Measurements from ENCODE around the gene LRRC32.
"Not testable (repeated sequence)": the region's sequence is repeated elsewhere in the genome, so short reads cannot be mapped to it uniquely, and the experiment has no call there.

LRRC32 gene

DNA sequence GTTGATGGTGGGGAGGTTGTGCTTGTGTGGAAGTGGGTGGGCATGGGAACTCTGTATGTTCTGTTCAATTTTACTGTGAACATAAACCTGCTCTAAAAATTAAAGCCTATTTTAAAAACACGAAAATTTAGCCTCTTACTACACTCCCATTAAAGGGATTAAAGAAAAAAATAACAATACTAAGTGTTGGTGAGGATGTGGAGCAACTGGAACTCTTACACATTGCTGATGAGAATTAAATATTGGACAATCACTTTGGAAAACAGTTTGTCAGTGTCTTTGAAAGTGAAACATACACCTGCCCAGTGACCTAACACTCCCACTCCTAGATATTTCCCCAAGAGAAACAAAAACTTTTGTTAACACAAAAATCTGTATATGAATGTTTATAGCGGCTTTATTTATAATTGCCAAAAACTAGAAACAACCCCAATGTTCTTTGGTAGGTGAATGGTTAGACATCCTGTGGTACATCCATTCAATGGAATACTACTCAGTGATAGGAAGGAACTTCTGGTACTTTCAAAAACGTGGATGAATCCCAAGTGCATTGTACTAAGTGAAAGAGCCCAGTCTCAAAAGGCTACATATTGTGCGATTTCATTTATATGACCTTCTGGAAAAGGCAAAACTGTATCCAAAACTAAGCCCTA lies 23.5 kb downstream of the LRRC32 start:
- Histone ChIP-seq H2AFZ (ENCODE audit: low read length, unreplicated experiment) (no peak overlapping the region), H3K27me3 (ENCODE audit: insufficient read depth, low read length) (peaks cover 33% of the 10 kb centered on the region), H3K36me3 (ENCODE audit: insufficient read depth, low read length) (no peaks in the 10 kb centered on the region), H3K79me2 (ENCODE audit: control insufficient read depth, insufficient read depth, low read length, unreplicated experiment) (no peaks in the 10 kb centered on the region), H3K4me3 (ENCODE audit: low read depth, low read length) (no peak overlapping the region), H3K4me1 (ENCODE audit: control insufficient read depth, insufficient read depth, low read length, unreplicated experiment) (no peaks in the 10 kb centered on the region), H3K27ac (ENCODE audit: low read depth, low read length) (no peak overlapping the region)

DNA sequence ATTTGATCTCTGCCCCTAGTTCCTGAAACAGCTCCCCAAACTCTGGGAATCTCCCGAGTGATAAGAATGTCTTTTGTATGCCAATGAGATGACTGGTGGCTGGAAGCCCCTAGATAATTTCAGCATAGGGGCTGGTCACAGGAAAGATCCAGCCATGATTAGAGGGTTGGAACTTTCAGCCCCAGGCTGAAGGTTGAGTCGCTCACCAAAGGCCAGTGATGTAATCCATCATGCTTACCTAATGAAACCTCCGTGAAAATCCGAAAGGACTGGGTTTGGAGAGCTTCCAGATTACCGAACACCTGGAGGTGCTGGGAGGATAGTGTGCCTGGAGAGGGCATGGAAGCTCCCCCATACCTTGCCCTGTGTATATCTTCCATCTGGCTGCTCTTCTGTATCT lies 26.0 kb downstream of the LRRC32 start:
- H3K4me3 ChIP-seq (ENCODE audit: low read depth, low read length) = no peak overlapping the region
- no peak overlapping the region for H3K27ac ChIP-seq (ENCODE audit: low read depth, low read length)
- H3K79me2 ChIP-seq (ENCODE audit: control insufficient read depth, insufficient read depth, low read length, unreplicated experiment) = no peaks in the 10 kb centered on the region
- no peak overlapping the region for H2AFZ ChIP-seq (ENCODE audit: low read length, unreplicated experiment)
- no peaks in the 10 kb centered on the region for H3K36me3 ChIP-seq (ENCODE audit: insufficient read depth, low read length)
- H3K4me1 ChIP-seq (ENCODE audit: control insufficient read depth, insufficient read depth, low read length, unreplicated experiment) = no peaks in the 10 kb centered on the region
- H3K27me3 ChIP-seq (ENCODE audit: insufficient read depth, low read length) = peaks cover 32% of the 10 kb centered on the region

DNA sequence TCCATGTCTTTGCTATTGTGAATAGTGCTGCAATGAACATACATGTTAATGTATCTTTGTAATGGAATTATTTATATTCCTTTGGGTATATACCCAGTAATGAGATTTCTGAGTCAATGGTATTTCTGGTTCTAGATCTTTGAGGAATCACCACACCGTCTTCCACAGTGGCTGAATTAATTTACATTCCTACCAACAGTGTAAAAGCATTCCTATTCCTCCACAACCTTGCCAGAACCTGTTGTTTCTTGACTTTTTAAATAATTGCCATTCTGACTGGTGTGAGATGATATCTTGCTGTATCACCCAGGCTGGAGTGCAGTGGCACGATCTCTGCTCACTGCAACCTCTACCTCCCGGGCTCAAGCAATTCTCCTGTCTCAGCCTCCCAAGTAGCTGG lies 26.8 kb downstream of the LRRC32 start:
- H3K79me2 ChIP-seq (ENCODE audit: control insufficient read depth, insufficient read depth, low read length, unreplicated experiment); H3K4me1 ChIP-seq (ENCODE audit: control insufficient read depth, insufficient read depth, low read length, unreplicated experiment); H2AFZ ChIP-seq (ENCODE audit: low read length, unreplicated experiment); H3K4me3 ChIP-seq (ENCODE audit: low read depth, low read length); H3K27ac ChIP-seq (ENCODE audit: low read depth, low read length); H3K36me3 ChIP-seq (ENCODE audit: insufficient read depth, low read length): not testable (repeated sequence)
- H3K27me3 ChIP-seq (ENCODE audit: insufficient read depth, low read length) = peaks cover 27% of the 10 kb centered on the region

GRCh38 chr11:76642341-76642740 lies 28.2 kb downstream of the LRRC32 start:
- Histone ChIP-seq H3K4me1 (ENCODE audit: control insufficient read depth, insufficient read depth, low read length, unreplicated experiment) (no peaks in the 10 kb centered on the region), H2AFZ (ENCODE audit: low read length, unreplicated experiment) (no peak overlapping the region), H3K36me3 (ENCODE audit: insufficient read depth, low read length) (no peaks in the 10 kb centered on the region), H3K27me3 (ENCODE audit: insufficient read depth, low read length) (peaks cover 24% of the 10 kb centered on the region), H3K4me3 (ENCODE audit: low read depth, low read length) (no peak overlapping the region), H3K27ac (ENCODE audit: low read depth, low read length) (no peak overlapping the region), H3K79me2 (ENCODE audit: control insufficient read depth, insufficient read depth, low read length, unreplicated experiment) (no peaks in the 10 kb centered on the region)

GRCh38 chr11:76641905-76642304 lies 28.6 kb downstream of the LRRC32 start:
- Histone ChIP-seq H3K36me3 (ENCODE audit: insufficient read depth, low read length) (no peaks in the 10 kb centered on the region), H3K27me3 (ENCODE audit: insufficient read depth, low read length) (peaks cover 20% of the 10 kb centered on the region; the same call in 1 of the 2 replicates), H3K4me3 (ENCODE audit: low read depth, low read length) (no peak overlapping the region), H3K4me1 (ENCODE audit: control insufficient read depth, insufficient read depth, low read length, unreplicated experiment) (no peaks in the 10 kb centered on the region), H3K79me2 (ENCODE audit: control insufficient read depth, insufficient read depth, low read length, unreplicated experiment) (no peaks in the 10 kb centered on the region), H3K27ac (ENCODE audit: low read depth, low read length) (no peak overlapping the region), H2AFZ (ENCODE audit: low read length, unreplicated experiment) (no peak overlapping the region)

DNA sequence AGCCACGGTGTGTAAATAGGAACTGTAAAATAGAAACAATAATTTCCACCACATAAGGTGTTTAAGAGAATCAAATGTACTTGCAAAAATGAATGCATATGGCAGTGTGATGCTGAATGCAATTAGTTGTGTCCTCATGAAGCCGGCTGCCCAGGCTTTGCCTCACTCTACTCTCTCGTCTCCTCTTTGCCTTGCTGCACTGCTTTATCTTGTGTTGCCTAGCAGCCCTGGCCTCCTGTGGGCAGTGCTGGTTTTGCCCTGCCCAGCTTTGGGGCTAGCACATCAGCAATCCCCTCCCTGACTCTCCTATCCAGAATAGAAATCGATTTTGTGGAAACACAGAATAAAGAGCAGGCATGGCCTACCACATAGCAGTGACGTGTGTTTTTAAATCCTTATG lies 30.0 kb downstream of the LRRC32 start:
- Histone ChIP-seq H3K4me1 (ENCODE audit: control insufficient read depth, insufficient read depth, low read length, unreplicated experiment) (no peaks in the 10 kb centered on the region), H3K27ac (ENCODE audit: low read depth, low read length) (no peak overlapping the region), H3K79me2 (ENCODE audit: control insufficient read depth, insufficient read depth, low read length, unreplicated experiment) (no peaks in the 10 kb centered on the region), H3K27me3 (ENCODE audit: insufficient read depth, low read length) (peaks cover 13% of the 10 kb centered on the region; the same call in 1 of the 2 replicates), H3K4me3 (ENCODE audit: low read depth, low read length) (no peak overlapping the region), H3K36me3 (ENCODE audit: insufficient read depth, low read length) (no peaks in the 10 kb centered on the region), H2AFZ (ENCODE audit: low read length, unreplicated experiment) (no peak overlapping the region)

- Histone ChIP-seq H3K36me3 (ENCODE audit: insufficient read depth, low read length) (no peaks in the 10 kb centered on the region), H2AFZ (ENCODE audit: low read length, unreplicated experiment) (no peak overlapping the region), H3K79me2 (ENCODE audit: control insufficient read depth, insufficient read depth, low read length, unreplicated experiment) (no peaks in the 10 kb centered on the region), H3K27me3 (ENCODE audit: insufficient read depth, low read length) (peaks cover 8% of the 10 kb centered on the region; the same call in 1 of the 2 replicates), H3K4me3 (ENCODE audit: low read depth, low read length) (no peak overlapping the region), H3K4me1 (ENCODE audit: control insufficient read depth, insufficient read depth, low read length, unreplicated experiment) (no peaks in the 10 kb centered on the region), H3K27ac (ENCODE audit: low read depth, low read length) (no peak overlapping the region)
Observed at GRCh38 chr11:76639621-76640020, 30.9 kb downstream of the LRRC32 start.

GRCh38 chr11:76638270-76639197 lies 32.0 kb downstream of the LRRC32 start:
- no peak overlapping the region for H3K27ac ChIP-seq (ENCODE audit: low read depth, low read length)
- no peaks in the 10 kb centered on the region for H3K36me3 ChIP-seq (ENCODE audit: insufficient read depth, low read length)
- H3K4me1 ChIP-seq (ENCODE audit: control insufficient read depth, insufficient read depth, low read length, unreplicated experiment) = no peaks in the 10 kb centered on the region
- no peaks in the 10 kb centered on the region for H3K79me2 ChIP-seq (ENCODE audit: control insufficient read depth, insufficient read depth, low read length, unreplicated experiment)
- peaks cover 8% of the 10 kb centered on the region; the same call in 1 of the 2 replicates for H3K27me3 ChIP-seq (ENCODE audit: insufficient read depth, low read length)
- H2AFZ ChIP-seq (ENCODE audit: low read length, unreplicated experiment) = no peak overlapping the region
- no peak overlapping the region for H3K4me3 ChIP-seq (ENCODE audit: low read depth, low read length)

DNA sequence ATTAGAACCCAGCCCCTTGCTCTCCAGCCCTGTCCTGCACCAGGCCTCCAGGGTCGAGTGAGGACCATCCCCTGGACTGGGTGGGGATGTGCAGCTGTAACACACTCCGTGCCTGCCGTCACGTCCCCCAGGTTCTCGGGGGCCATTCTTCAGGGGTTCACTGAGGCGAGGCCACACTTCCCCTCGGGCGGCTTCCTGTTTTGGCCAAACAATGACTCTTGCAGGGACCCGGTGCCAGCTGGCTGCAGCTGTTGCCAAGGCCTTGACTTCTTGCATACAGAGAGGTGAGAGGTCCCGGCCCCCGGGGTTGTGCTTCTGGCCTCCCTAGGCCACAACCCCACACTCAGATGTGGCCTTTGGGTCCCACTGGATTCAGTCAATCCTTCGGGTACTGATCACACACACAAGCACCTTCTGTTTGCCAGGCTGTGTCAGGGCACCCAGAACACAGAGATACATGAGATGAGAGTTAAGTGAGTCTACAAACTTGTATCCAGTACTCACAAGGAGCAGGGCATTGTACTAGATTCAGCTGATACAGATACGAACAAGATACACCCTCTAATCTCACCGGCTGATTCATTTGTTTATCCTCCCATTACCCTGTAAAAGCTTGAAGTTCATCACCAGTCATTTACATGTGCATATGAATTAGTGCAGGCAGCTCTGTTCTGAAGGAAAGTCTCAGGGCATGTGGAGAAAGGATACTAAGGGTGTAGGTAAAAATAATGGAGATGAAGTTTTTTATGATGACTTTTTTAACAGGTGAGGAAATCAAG lies 32.9 kb downstream of the LRRC32 start:
- Histone ChIP-seq H3K4me1 (ENCODE audit: control insufficient read depth, insufficient read depth, low read length, unreplicated experiment) (no peaks in the 10 kb centered on the region), H3K27ac (ENCODE audit: low read depth, low read length) (no peak overlapping the region), H2AFZ (ENCODE audit: low read length, unreplicated experiment) (no peak overlapping the region), H3K36me3 (ENCODE audit: insufficient read depth, low read length) (no peaks in the 10 kb centered on the region), H3K4me3 (ENCODE audit: low read depth, low read length) (no peak overlapping the region), H3K79me2 (ENCODE audit: control insufficient read depth, insufficient read depth, low read length, unreplicated experiment) (no peaks in the 10 kb centered on the region), H3K27me3 (ENCODE audit: insufficient read depth, low read length) (peaks cover 8% of the 10 kb centered on the region; the same call in 1 of the 2 replicates)

GRCh38 chr11:76636826-76637460 lies 33.6 kb downstream of the LRRC32 start:
- H3K27me3 ChIP-seq (ENCODE audit: insufficient read depth, low read length) = peaks cover 8% of the 10 kb centered on the region; the same call in 1 of the 2 replicates
- no peak overlapping the region for H2AFZ ChIP-seq (ENCODE audit: low read length, unreplicated experiment)
- H3K27ac ChIP-seq (ENCODE audit: low read depth, low read length) = no peak overlapping the region
- no peaks in the 10 kb centered on the region for H3K36me3 ChIP-seq (ENCODE audit: insufficient read depth, low read length)
- H3K79me2 ChIP-seq (ENCODE audit: control insufficient read depth, insufficient read depth, low read length, unreplicated experiment) = no peaks in the 10 kb centered on the region
- H3K4me3 ChIP-seq (ENCODE audit: low read depth, low read length) = no peak overlapping the region
- no peaks in the 10 kb centered on the region for H3K4me1 ChIP-seq (ENCODE audit: control insufficient read depth, insufficient read depth, low read length, unreplicated experiment)
